ENCODE measurements around the gene GGCX.

Gene GGCX

DNA sequence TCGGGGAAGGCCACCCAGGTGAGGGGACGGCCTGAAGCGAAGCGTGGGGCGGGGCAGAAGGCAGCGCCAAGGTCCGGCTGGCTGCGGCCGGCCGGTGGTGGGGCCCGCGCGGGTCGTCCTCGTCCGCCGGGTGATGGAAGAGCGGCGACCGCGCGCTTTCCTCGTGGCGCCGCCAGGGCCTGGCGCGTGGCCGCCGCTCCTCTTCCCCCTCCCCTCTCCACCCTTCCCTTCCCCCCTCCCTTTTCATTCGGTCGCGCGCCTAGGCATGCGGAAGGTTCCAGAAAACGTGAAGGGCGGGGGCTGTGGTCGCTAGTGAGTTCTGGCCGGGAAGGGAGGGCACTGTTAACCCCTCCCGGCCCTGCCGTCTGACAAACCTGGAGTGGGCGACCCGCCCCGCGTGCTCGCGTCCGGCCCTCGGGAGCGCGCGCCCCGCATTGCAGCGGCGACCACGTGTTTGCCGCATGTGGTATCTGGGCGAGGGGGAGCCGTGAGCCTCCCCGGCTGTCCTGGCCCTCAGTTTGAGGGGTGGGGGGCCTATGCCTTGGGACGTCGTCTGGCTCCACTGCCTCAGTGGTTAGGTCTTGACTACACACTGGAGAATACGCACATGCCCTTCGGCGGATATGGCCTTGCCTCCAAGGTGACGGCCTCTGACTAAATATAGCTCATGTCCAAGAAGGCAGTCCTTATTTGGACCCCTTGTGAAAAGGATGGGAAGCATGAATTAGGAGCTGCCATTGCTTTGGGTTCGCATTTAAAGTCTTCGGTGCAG lies 21.7 kb downstream of the GGCX start:
- no peak for DNase-seq

GRCh38 chr2:85538507-85539360 lies 22.6 kb downstream of the GGCX start, which contains the start of gene MAT2A:
MAT2A (plus strand) TSS chr2:85539168; CDS start chr2:85539288, 120 bp downstream.
- DNase-seq: peak; percentile 86

DNA sequence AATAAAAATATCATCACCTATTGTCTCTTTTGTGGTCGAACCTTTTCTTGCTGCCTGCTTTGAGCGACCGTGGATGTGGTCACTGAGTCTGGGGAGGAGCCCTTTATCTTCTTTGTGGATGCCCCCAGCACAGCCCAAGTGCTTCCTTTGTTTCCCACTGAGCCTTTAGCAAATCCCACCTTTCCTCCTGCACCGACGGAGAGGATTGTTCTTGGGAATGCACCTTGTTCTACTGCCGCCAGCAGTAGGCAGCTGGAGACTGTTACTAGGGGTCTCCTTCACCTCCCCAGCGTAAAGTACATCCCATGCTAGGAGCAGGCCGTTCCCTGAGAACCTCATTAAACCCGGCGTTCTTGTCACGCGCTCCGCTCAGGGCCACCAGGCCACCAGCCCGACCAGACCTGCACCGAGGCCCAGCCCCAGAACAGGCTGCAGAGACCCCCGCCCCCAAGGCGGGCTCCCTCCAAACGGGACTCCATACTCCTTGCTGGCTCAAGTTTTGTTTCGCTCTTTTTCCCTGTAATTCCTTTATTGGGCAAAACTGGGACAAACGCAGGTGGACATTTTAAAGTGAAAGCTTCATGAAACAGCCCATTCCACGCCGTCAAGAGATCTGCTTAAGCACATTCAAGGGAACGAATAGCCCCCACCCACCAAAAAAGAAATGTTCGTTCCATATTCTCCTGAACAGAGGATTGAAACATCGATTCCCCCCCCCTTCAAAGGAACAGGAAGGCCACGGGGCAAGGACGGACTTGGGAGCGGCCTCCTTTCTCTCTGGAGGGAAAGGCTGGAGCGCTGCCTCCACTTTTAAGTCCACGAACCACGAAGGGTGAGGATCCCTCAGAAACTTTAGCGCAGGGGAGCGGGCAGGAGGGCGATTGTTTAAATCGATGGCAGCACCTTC lies 23.4 kb downstream of the GGCX start:
- DNase-seq: no peak

DNA sequence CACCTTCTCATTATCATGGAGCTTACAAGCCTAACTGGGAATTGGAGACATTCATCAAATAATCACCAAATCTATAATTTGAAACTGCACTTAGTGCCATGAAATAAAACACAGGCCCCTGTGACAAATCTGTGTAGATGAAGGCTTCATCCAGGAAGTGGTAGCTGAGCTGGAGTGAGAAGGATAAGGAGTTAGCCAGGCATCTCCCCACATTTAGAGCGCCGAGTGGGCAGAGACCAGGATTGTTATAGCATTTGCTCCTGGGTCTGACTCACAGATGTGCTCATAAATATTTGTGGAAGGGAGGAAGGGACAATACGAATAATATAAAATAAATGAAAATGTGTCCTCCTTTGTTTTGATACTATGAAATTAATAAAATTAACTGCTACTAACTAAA lies 24.8 kb downstream of the GGCX start:
- no peak for DNase-seq

DNA sequence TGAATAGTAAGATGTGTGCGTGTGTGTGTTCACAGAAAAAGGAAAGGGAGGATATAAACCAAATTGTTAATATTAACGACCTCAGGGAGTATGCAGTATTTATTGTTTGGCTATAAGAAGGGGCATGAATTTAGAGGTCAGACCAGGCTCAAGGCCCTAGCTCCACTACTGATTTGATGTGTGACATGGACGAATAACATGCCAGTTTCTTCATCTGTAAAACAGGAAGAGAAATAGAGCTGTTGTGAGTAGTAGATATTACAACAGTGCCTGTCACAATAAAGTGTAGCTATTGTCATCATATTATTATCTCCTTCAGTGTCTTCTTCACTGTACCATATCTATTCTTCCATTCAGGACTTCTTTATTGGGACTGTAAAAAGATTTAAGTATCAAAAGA lies 26.4 kb downstream of the GGCX start:
- DNase-seq: no peak

GRCh38 chr2:85534099-85534498 lies 27.2 kb downstream of the GGCX start:
- no peak for DNase-seq

DNA sequence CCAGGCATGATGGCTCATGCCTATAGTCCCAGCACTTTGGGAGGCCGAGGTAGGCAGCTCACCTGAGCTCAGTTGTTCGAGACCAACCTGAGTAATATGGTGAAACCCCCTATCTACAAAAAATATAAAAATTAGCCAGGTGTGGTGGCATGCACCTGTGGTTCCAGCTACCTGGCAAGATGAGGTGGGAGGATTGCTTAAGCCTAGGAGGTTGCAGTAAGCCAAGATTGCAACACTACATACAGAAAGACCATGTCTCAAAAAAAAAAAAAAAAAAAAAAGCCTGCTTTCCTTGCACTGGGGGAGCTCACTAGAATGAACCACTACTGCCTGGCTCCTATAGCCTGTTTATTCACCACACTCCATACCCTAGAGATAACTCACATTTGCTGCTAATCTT lies 29.7 kb downstream of the GGCX start:
- no peak for DNase-seq

DNA sequence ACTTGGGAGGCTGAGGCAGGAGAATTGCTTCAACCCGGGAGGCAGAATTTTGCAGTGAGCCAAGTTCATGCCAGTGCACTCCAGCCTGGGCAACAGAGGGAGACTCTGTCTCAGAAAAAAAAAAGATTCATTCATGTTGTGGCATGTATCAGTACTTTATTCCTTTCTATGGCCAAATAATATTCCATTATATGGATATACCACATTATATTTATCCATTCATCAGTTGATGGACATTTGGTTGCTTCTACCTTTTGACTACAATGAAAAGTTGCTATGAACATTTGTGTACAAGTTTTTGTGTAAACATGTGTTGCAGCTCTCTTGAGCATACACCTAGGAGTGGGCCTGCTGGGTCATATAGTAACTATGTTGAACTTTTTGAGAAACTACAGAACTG lies 31.5 kb downstream of the GGCX start:
- DNase-seq: no peak

- no peak for DNase-seq
These were observed 32.9 kb downstream of the GGCX start for GRCh38 chr2:85528355-85528754.

DNA sequence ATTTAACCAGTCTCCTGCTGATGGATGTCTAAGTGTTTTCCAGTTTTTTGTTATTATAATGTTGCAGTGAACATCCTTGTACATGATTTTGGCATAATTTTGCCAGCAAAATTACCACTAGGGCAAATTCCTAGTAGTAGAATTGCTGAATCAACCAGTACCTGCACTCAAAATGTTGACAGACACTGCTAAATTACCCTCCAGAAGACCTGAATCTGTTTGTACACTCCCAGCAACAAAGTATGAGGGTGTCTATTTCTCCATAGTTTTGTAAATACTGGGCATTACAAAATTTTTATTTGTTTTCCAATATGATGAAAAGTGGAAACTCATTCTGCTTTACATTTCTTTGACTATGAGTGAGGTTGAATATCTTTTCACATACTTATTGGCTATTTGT lies 33.5 kb downstream of the GGCX start:
- DNase-seq: no peak

DNA sequence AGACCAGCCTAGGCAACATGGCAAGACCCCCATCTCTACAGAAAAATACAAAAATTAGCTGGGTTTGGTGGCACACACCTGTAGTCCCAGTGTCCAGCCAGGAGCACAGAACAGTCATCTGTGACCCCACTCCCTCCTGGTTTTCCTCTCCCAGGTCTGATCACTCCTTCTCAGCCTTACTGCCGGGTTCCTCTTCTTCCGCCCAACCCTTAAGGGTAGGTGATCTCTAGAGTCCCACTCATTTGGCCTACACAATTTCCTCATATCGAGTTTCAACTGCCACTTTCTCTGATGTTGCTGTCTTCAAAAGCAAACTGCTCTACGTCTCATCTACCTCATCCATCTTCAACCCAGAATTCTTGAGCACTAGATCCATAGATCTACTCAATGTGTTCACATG lies 35.7 kb downstream of the GGCX start:
- no peak for DNase-seq

DNA sequence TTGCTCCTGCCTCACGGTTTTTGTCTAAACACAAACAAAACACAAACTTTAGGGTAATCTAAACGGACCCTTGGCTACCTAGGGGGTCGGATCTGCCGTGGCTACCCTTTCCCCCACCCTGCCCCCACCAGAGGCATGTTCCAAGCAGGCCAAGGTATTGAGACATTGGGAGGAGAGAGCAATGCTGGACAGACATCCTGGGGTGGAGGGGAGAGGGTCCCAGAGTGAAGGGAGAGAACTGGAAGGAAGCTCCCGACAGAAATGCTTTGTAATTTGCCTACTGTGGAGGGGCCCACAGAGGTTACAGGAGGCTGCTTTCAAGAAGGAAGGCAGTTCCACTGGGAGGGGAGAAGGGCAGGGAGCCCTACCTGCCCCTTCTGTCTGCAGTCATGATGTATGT lies 36.3 kb downstream of the GGCX start:
- no peak for DNase-seq

GRCh38 chr2:85524336-85524908 lies 36.9 kb downstream of the GGCX start:
- no peak for DNase-seq

DNA sequence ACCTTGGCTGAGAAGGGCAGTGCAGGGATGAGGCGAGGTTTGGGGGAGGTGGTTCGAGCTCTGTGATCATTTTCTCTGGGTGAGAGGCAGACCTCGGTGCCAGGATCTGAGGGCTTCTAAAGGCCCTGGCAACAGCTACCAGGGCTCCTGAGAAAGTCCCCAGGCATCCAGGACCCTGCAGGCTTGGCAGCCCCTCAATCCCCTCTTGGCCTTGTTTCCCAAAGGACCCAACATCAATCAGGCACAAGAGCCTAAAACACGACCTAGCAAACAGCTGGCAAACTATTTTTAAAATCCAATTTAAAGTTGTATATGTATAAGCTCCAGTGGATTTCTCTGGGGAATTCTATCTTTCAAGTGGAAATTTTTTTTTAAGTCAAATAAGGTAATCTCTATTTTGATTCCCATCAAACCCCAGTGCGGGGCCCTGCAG lies 37.4 kb downstream of the GGCX start:
- DNase-seq: no peak

- no peak for DNase-seq
These were observed 38.0 kb downstream of the GGCX start for GRCh38 chr2:85523062-85523902.

DNA sequence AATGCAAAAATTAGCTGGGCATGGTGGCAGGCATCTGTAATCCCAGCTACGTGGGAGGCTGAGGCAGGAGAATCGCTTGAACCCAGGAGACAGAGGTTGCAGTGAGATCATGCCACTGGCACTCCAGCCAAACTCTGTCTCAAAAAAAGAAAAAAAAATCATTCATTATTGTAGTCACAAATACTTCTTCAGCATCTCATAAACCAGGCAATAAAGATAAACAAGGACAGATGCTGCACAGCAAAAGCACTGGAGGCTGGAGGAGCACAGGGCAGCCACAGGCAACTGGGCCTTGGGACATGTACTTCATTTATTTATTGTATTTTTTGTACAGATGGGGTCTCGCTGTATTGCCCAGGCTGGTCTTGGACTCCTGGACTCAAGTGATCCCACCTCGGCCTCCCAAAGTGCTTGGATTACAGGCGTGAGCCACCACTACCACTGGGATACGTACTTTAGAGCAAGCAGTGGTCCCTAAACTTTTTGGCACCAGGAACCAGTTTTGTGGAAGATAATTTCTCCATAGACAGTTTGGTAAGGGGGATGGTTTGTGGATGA lies 39.1 kb downstream of the GGCX start:
- DNase-seq: no peak

GRCh38 chr2:85516653-85517389 lies 44.5 kb downstream of the GGCX start:
- DNase-seq: no peak

GRCh38 chr2:85514323-85514722 lies 47.0 kb downstream of the GGCX start:
- DNase-seq: no peak

DNA sequence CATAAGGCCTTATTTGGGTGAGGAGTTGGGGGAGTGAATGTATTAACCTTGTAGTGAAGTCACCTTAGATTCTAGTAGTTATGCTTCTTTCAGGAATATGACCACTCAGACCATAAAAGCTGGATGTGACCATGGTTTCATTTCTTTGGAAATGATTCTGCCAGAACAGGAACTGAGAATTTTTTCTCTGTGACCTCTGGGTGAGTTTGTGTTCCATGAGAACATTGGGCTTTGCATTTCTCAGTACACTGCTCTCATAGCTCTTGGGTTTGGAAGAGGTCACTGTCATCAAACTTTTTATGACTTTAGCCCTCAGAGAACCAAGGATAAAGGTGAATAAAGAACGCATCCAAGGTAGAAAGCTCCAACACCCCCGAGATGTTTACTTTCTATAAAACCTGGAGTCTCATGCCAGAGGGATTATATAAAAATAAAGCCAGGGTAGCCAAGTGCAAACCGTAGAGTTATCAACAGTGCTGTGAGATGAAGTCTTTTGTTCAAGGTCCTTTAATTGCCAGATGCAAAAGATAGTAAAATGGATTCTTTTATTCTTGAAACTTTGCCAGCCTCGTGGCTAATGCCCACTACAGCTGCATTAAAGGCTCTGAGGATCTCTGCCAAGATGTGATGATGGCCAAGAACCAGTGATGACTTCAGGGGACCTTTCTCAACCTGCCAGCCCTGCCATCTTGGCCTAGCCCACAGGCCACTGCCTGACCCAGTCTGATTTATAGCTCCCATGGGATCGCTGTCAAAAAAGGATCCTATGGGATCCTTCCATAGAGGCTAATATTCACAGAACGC lies 50.1 kb downstream of the GGCX start:
- DNase-seq: no peak

- DNase-seq: no peak
These were observed 54.5 kb downstream of the GGCX start for GRCh38 chr2:85506768-85507181.
